ENCODE results near the gene SHMT2. TPM values are rescaled to one million over a fixed set of nuclear protein-coding genes. Genes with fewer than 3 reads are reported as not detected.

SHMT2 gene
- total and polyA plus RNA-seq, 2 of the 13 experiments (the other 11 are each of a cell fraction or from before 2014, with no cell fraction given) = 181 to 393 TPM

- ATAC-seq = no peak
These were observed 18.4 kb upstream of the SHMT2 start for GRCh38 chr12:57210926-57211692.

GRCh38 chr12:57211791-57212700 lies 17.5 kb upstream of the SHMT2 start:
- BruUV-seq (replicated peaks) = TSS peak; percentile 46
- Histone ChIP-seq H3K27ac (ENCODE audit: extremely low read length, insufficient read depth, low read length) (no peak overlapping the region), H3K4me2 (ENCODE audit: low read depth, low read length) (no peak overlapping the region), H3K9me3 (ENCODE audit: low read length) (no peaks in the 10 kb centered on the region), H3K79me2 (ENCODE audit: insufficient read depth, low read length) (no peaks in the 10 kb centered on the region), H3K36me3 (replicated peaks in 1 of 2; ENCODE audit: control insufficient read depth in 1 of 2, insufficient read depth in 2 of 2, low read length in 2 of 2) (peaks cover 27 to 50% of the 10 kb centered on the region in 2 experiments; a peak in 4 of 5 replicates), H3K4me3 (replicated peaks in 1 of 3; ENCODE audit: insufficient read depth in 1 of 3, low read depth in 2 of 3, low read length in 3 of 3) (no peak overlapping the region), H4K20me1 (ENCODE audit: insufficient read depth, low read length) (peaks cover 9% of the 10 kb centered on the region; the same call in 1 of the 2 replicates), H3K4me1 (ENCODE audit: insufficient read depth, low read length) (peaks cover 29% of the 10 kb centered on the region), H3K27me3 (ENCODE audit: control insufficient read depth in 1 of 2, insufficient read depth in 2 of 2, low read length in 2 of 2) (peaks cover 5 to 21% of the 10 kb centered on the region in 2 experiments), H2AFZ (ENCODE audit: low read length) (no peak overlapping the region), H3K9ac (ENCODE audit: insufficient read depth, low read depth, low read length) (no peak overlapping the region)
- DNase-seq (ENCODE audit: low spot score) (no peak), FAIRE-seq (no peak), ATAC-seq (no peak)
- WGBS (ENCODE audit: low lambda C conversion rate) = 96% methylated on average over 20 of the region's 27 CpGs
- ChIA-PET POLR2A (interaction anchor here (2.6 kb wide), 1 partner anchor 18 kb away, joined by 14 read pairs; the partner anchor contains the start of gene SHMT2), CTCF (ENCODE audit: low intra/inter-chr PET ratio, low total read pairs) (interaction anchor here (9.8 kb wide), 1 partner anchor 28 kb away, joined by 308 read pairs; a partner anchor contains a TSS)
- TF ChIP-seq NR2F1 (CRISPR knock-in tag; IDR thresholded peaks at IDR 0.05) (no peak), FUBP1 (CRISPR knock-in tag; IDR thresholded peaks at IDR 0.05; ENCODE audit: borderline replicate concordance) (no peak), AGO2 (optimal IDR thresholded peaks at IDR 0.05; ENCODE audit: low read depth, low read length) (peak; percentile 20)
- in situ Hi-C loops (cut with HindIII; ENCODE audit: extremely low pct_ligation_motif_present, low pct_unique_long_range_greater_than_20kb) (no loop called here), intact Hi-C loops (cut with micrococcal nuclease; ENCODE audit: unreplicated experiment) (no loop called here)

More at GRCh38 chr12:57210926-57211692, 18.4 kb upstream of the SHMT2 start:
- intact Hi-C loops (cut with micrococcal nuclease; ENCODE audit: unreplicated experiment) (no loop called here), in situ Hi-C loops (cut with HindIII; ENCODE audit: extremely low pct_ligation_motif_present, low pct_unique_long_range_greater_than_20kb) (no loop called here)
- FAIRE-seq (no peak), DNase-seq (ENCODE audit: low spot score) (no peak)
- H3K9me3 ChIP-seq (ENCODE audit: low read length) = no peaks in the 10 kb centered on the region
- H3K36me3 ChIP-seq (replicated peaks in 1 of 2; ENCODE audit: control insufficient read depth in 1 of 2, insufficient read depth in 2 of 2, low read length in 2 of 2) = peaks cover 29 to 55% of the 10 kb centered on the region in 2 experiments; a peak in 4 of 5 replicates
- peaks cover 9% of the 10 kb centered on the region; the same call in 1 of the 2 replicates for H4K20me1 ChIP-seq (ENCODE audit: insufficient read depth, low read length)
- BruUV-seq (replicated peaks) = no TSS peak
- H3K79me2 ChIP-seq (ENCODE audit: insufficient read depth, low read length) = no peaks in the 10 kb centered on the region
- CTCF ChIA-PET (ENCODE audit: low intra/inter-chr PET ratio, low total read pairs) = interaction anchor here (9.8 kb wide), 1 partner anchor 29 kb away, joined by 308 read pairs; a partner anchor contains a TSS
- no peak overlapping the region for H3K9ac ChIP-seq (ENCODE audit: insufficient read depth, low read depth, low read length)
- H3K4me2 ChIP-seq (ENCODE audit: low read depth, low read length) = no peak overlapping the region
- no peak overlapping the region for H3K27ac ChIP-seq (ENCODE audit: extremely low read length, insufficient read depth, low read length)
- peaks cover 2 to 16% of the 10 kb centered on the region in 2 experiments for H3K27me3 ChIP-seq (ENCODE audit: control insufficient read depth in 1 of 2, insufficient read depth in 2 of 2, low read length in 2 of 2)
- H3K4me3 ChIP-seq (replicated peaks in 1 of 3; ENCODE audit: insufficient read depth in 1 of 3, low read depth in 2 of 3, low read length in 3 of 3) = no peak overlapping the region
- H3K4me1 ChIP-seq (ENCODE audit: insufficient read depth, low read length) = peaks cover 24% of the 10 kb centered on the region
- WGBS (ENCODE audit: low lambda C conversion rate) = 94% methylated on average over 7 of the region's 16 CpGs
- TF ChIP-seq POLR2A (IDR thresholded peaks at IDR 0.05; ENCODE audit: insufficient read depth in 1 of 2, low read depth in 2 of 2, low read length in 2 of 2) = peak in 1 of 2 experiments; percentile 30; a peak in 1 of 4 replicates
- TF ChIP-seq RBM39 (IDR thresholded peaks at IDR 0.05; ENCODE audit: low read depth, low read length, poor library complexity, severe bottlenecking) = no peak
- H2AFZ ChIP-seq (ENCODE audit: low read length) = no peak overlapping the region
- POLR2A ChIA-PET = no interaction called here

Data from HepG2 (cell line).